IMR-90 (cell line): ENCODE data around the gene KIAA1328. TPM values are rescaled to one million over a fixed set of nuclear protein-coding genes. Genes with fewer than 3 reads are reported as not detected.

ENCODE experiments used
- ATAC-seq: fragments of 200-7000 bp; cut with Tn5 transposase; 2 replicates; pipeline ENCODE4 v1.9.1; 2020; ENCODE audit warnings: low read depth, mild to moderate bottlenecking, moderate library complexity
- BruUV-seq: library from RNA; stranded (reverse); fragments of 400-500 nt; replicated peaks from 2 replicates; lab custom pipeline; 2021; lab: Mats Ljungman, UMichigan
- CTCF ChIA-PET: fragments of 300-600 bp; formaldehyde crosslinking; extraction: SDS; loops from one replicate; lab custom pipeline; 2021; ENCODE audit warnings: antibody characterized with exemption; lab: Yijun Ruan, JAX
- POLR2A ChIA-PET: fragments of 300-600 bp; sonication (Branson Sonifier 250); formaldehyde crosslinking; loops from one replicate; lab custom pipeline; 2022; ENCODE audit warnings: antibody characterized with exemption; ENCODE audit not compliant: unreplicated experiment; lab: Charles Lee
- DNase-seq: peaks from one replicate; pipeline ENCODE4 v3.0.0; 2013
- H2AFZ ChIP-seq: replicated peaks from 2 replicates; pipeline ENCODE3; 2013; ENCODE audit warnings: low read length, mild to moderate bottlenecking; ENCODE audit not compliant: poor library complexity
- H2AK5ac ChIP-seq: 2 replicates; pipeline ENCODE4 v1.6.1; 2013; ENCODE audit warnings: low read depth, low read length, inconsistent platforms
- H2AK9ac ChIP-seq: replicated peaks from 2 replicates; pipeline ENCODE3; 2013; ENCODE audit warnings: mild to moderate bottlenecking, low read depth, low read length, moderate library complexity; ENCODE audit not compliant: poor library complexity
- H2BK120ac ChIP-seq: 2 replicates; pipeline ENCODE4 v1.6.1; 2013; ENCODE audit warnings: low read depth, low read length, inconsistent platforms
- H2BK15ac ChIP-seq: 3 replicates; pipeline ENCODE4 v1.6.1; 2013; ENCODE audit warnings: low read depth, low read length, inconsistent platforms
- H2BK20ac ChIP-seq: 2 replicates; pipeline ENCODE4 v1.6.1; 2013; ENCODE audit warnings: low read depth, mild to moderate bottlenecking, inconsistent platforms, low read length, moderate library complexity
- H2BK5ac ChIP-seq: 2 replicates; pipeline ENCODE4 v1.6.1; 2013; ENCODE audit warnings: mild to moderate bottlenecking, low read depth, low read length, inconsistent platforms; ENCODE audit not compliant: poor library complexity, severe bottlenecking
- H3K14ac ChIP-seq: replicated peaks from 2 replicates; pipeline ENCODE4 v1.6.1; 2013; ENCODE audit warnings: low read depth, low read length, inconsistent platforms
- H3K18ac ChIP-seq: 2 replicates; pipeline ENCODE4 v1.6.1; 2013; ENCODE audit warnings: low read depth, low read length, control low read depth
- H3K23ac ChIP-seq: 2 replicates; pipeline ENCODE4 v1.6.1; 2013; ENCODE audit warnings: low read depth, low read length, inconsistent platforms
- H3K27ac ChIP-seq: 2 replicates; pipeline ENCODE4 v1.5.1; 2013; ENCODE audit warnings: mild to moderate bottlenecking, control low read depth, low read length; ENCODE audit not compliant: insufficient read depth
- H3K27me3 ChIP-seq: 2 replicates; pipeline ENCODE4 v1.6.1; 2013; ENCODE audit warnings: low read length; ENCODE audit not compliant: control insufficient read depth, insufficient read depth
- H3K36me3 ChIP-seq: 2 replicates; pipeline ENCODE4 v1.6.1; 2013; ENCODE audit warnings: low read length, mixed read lengths; ENCODE audit not compliant: control insufficient read depth, insufficient read depth
- H3K4ac ChIP-seq: 2 replicates; pipeline ENCODE4 v1.6.1; 2013; ENCODE audit warnings: low read depth, low read length, inconsistent platforms
- H3K4me1 ChIP-seq: 2 replicates; pipeline ENCODE4 v1.6.1; 2013; ENCODE audit warnings: low read length, mixed read lengths; ENCODE audit not compliant: control insufficient read depth, insufficient read depth
- H3K4me2 ChIP-seq: 2 replicates; pipeline ENCODE4 v1.6.1; 2013; ENCODE audit warnings: low read depth, mild to moderate bottlenecking, control low read depth, low read length, moderate library complexity
- H3K4me3 ChIP-seq: 2 replicates; pipeline ENCODE4 v1.5.1; 2013; ENCODE audit warnings: low read depth, mild to moderate bottlenecking, control low read depth, low read length, moderate library complexity; ENCODE audit not compliant: insufficient read depth
- H3K56ac ChIP-seq: 2 replicates; pipeline ENCODE4 v1.6.1; 2013; ENCODE audit warnings: low read length, inconsistent platforms; ENCODE audit not compliant: insufficient read depth; ENCODE audit errors: extremely low read depth
- H3K79me1 ChIP-seq, 2 experiments: 2 replicates each; pipeline ENCODE4 v1.6.1; 2013; ENCODE audit warnings: low read length in 2 of 2, inconsistent platforms in 1 of 2, low read depth in 1 of 2
- H3K9ac ChIP-seq: 2 replicates; pipeline ENCODE4 v1.6.1; 2013; ENCODE audit warnings: low read depth, low read length, control low read depth
- H3K9me1 ChIP-seq: 2 replicates; pipeline ENCODE4 v1.6.1; 2013; ENCODE audit warnings: low read length, inconsistent platforms; ENCODE audit not compliant: insufficient read depth
- H3K9me3 ChIP-seq: 2 replicates; pipeline ENCODE4 v1.6.1; 2013; ENCODE audit warnings: low read length; ENCODE audit not compliant: control insufficient read depth, insufficient read depth
- H4K20me1 ChIP-seq: 2 replicates; pipeline ENCODE4 v1.6.1; 2013; ENCODE audit warnings: low read length, inconsistent platforms; ENCODE audit not compliant: insufficient read depth
- H4K5ac ChIP-seq: 2 replicates; pipeline ENCODE4 v1.6.1; 2013; ENCODE audit warnings: mild to moderate bottlenecking, low read depth, low read length, control low read depth
- H4K8ac ChIP-seq, 2 experiments: 2 replicates each; pipeline ENCODE4 v1.6.1; 2013; ENCODE audit warnings: low read depth in 2 of 2, low read length in 2 of 2, control low read depth in 1 of 2, inconsistent platforms in 1 of 2
- H4K91ac ChIP-seq: 2 replicates; pipeline ENCODE4 v1.6.1; 2013; ENCODE audit warnings: low read depth, low read length, inconsistent platforms; ENCODE audit not compliant: insufficient read depth
- BHLHE40 ChIP-seq: fragments of 150-350 bp; IDR thresholded peaks from 2 replicates; pipeline ENCODE4 v1.6.1; 2016; ENCODE audit warnings: mild to moderate bottlenecking, low read depth, low read length
- CEBPB ChIP-seq: IDR thresholded peaks from 2 replicates; pipeline ENCODE4 v1.6.1; 2012; ENCODE audit warnings: low read depth, low read length, improper control_type of control experiment
- CHD1 ChIP-seq: IDR thresholded peaks from 2 replicates; pipeline ENCODE4 v1.6.1; 2012; ENCODE audit warnings: low read depth, low read length, improper control_type of control experiment
- MAFK ChIP-seq: IDR thresholded peaks from 2 replicates; pipeline ENCODE4 v1.6.1; 2012; ENCODE audit warnings: low read depth, low read length, improper control_type of control experiment
- MAZ ChIP-seq: IDR thresholded peaks from 2 replicates; pipeline ENCODE4 v1.6.1; 2012; ENCODE audit warnings: low read depth, mild to moderate bottlenecking, low read length, improper control_type of control experiment, moderate library complexity, borderline replicate concordance
- MXI1 ChIP-seq: IDR thresholded peaks from 2 replicates; pipeline ENCODE4 v1.6.1; 2012; ENCODE audit warnings: low read depth, mild to moderate bottlenecking, low read length, moderate library complexity, borderline replicate concordance
- NFE2L2 ChIP-seq: fragments of 150-350 bp; IDR thresholded peaks from 2 replicates; pipeline ENCODE4 v1.6.1; 2016; ENCODE audit warnings: low read depth, mild to moderate bottlenecking, low read length
- POLR2A ChIP-seq: IDR thresholded peaks from 2 replicates; pipeline ENCODE4 v1.6.1; 2012; ENCODE audit warnings: mild to moderate bottlenecking, low read depth, low read length
- RAD21 ChIP-seq: IDR thresholded peaks from 2 replicates; pipeline ENCODE4 v1.6.1; 2012; ENCODE audit warnings: low read length, improper control_type of control experiment
- RCOR1 ChIP-seq: IDR thresholded peaks from 2 replicates; pipeline ENCODE4 v1.6.1; 2012; ENCODE audit warnings: mild to moderate bottlenecking, low read length, improper control_type of control experiment; ENCODE audit not compliant: insufficient replicate concordance
- RFX5 ChIP-seq: IDR thresholded peaks from 2 replicates; pipeline ENCODE4 v1.8.0; 2012; ENCODE audit warnings: low read depth, mild to moderate bottlenecking, low read length, moderate library complexity
- SMC3 ChIP-seq: fragments of 150-350 bp; IDR thresholded peaks from 2 replicates; pipeline ENCODE4 v1.6.1; 2016; ENCODE audit warnings: low read depth, mild to moderate bottlenecking, antibody characterized with exemption, low read length, moderate library complexity
- WGBS, 2 experiments: methylation state at CpG; one replicate each; pipeline versions ENCODE4 v1.1.5 to v1.1.7; 2013; ENCODE audit warnings: missing lambda C conversion rate in 2 of 2; ENCODE audit not compliant: insufficient read length in 1 of 2; ENCODE audit errors: extremely low coverage in 2 of 2; 5-methylcytosine and 5-hydroxymethylcytosine counted together
- dilution Hi-C: fragments of 300-500 bp; cut with HindIII; formaldehyde crosslinking; loops from one replicate; pipeline ENCODE4 v1.14.3; 2018; ENCODE audit warnings: low sequenced_read_pairs; ENCODE audit not compliant: unreplicated experiment
- in situ Hi-C: fragments of 300-500 bp; cut with MboI; formaldehyde crosslinking; loops from 3 replicates; pipeline ENCODE4 v1.14.3; 2019; ENCODE audit warnings: low sequenced_read_pairs, inconsistent platforms, mixed read lengths
- intact Hi-C: fragments of 100-400 bp; cut with micrococcal nuclease; formaldehyde crosslinking; loops from 2 replicates; pipeline ENCODE4 v1.10.0; 2022
- polyA plus RNA-seq, 3 experiments: library from polyadenylated mRNA; depleted of rRNA; stranded (reverse); fragments of >200 nt; gene quantifications; 2 replicates each; pipeline ENCODE4 v1.2.3, GENCODE V29; 2012; ENCODE audit warnings: low replicate concordance in 1 of 3
- total RNA-seq: library from RNA; depleted of rRNA; stranded (reverse); fragments of >200 nt; gene quantifications from 2 replicates; pipeline ENCODE4 v1.2.3, GENCODE V29; 2012
- TF ChIP-seq, protein P1 (sequence below): conservative IDR thresholded peaks from 2 replicates; pipeline ENCODE4 v1.5.1; 2012; ENCODE audit warnings: mild to moderate bottlenecking, low read depth, low read length, improper control_type of control experiment
- TF ChIP-seq, protein P2 (sequence below): fragments of 150-350 bp; IDR thresholded peaks from 2 replicates; pipeline ENCODE4 v1.6.1; 2016; ENCODE audit warnings: low read depth, mild to moderate bottlenecking, low read length, moderate library complexity, borderline replicate concordance
- TF ChIP-seq, protein P3 (sequence below): fragments of 150-350 bp; IDR thresholded peaks from 2 replicates; pipeline ENCODE4 v1.6.1; 2017; ENCODE audit warnings: mild to moderate bottlenecking, antibody characterized with exemption, low read length, low read depth

Gene KIAA1328
- total and polyA plus RNA-seq, 2 of the 4 experiments (the other 2 are of a cell fraction) = 2.4 to 7.0 TPM

DNA sequence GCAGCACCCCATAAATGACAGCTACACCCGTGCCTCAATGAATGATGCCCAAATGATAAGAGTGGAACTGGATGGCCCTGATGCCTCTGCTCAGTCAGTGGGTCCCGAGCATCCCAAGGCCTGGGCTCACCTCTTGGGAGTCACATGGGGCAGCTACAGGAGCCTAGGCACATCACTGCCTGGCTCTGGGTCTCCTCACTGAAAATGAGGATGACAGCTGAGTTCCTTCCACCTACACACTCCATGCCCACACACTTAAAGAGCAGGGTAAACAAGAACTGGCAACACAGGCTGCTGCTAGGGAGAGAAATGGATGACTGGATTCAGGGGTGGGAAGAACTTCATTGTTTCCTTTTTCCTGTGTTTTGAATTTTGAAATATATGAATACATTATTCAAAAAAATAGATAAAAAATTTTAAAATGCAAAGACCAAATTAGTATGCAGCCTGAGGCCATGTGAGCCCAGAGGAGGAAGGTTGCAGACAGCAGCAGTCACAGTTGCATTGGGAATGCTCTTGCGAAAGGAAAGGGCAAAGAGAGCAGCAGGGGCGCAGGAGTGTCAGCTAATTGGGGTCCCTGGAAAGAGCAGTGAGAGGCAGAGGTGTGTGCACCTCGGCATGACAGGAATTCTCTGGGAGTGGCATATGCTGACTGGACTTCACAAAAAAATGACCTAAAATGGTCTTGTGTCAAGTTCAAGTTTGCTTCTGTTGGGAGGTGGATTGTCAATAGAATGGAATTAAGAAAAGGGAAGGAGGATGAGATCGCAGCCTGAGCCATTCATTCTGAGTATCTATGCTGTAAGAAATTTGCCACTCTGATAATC, 409.6 kb downstream of the KIAA1328 start:
- CTCF ChIA-PET = no interaction called here
- intact Hi-C loops = no loop called here

More for the DNA sequence above, 409.6 kb downstream of the KIAA1328 start:
- no peak overlapping the region for H2BK15ac ChIP-seq
- in situ Hi-C loops (no loop called here), dilution Hi-C loops (no loop called here)
- no peaks in the 10 kb centered on the region for H3K9me3 ChIP-seq
- ATAC-seq (no peak), DNase-seq (no peak)
- no peak overlapping the region for H4K91ac ChIP-seq
- no peaks in the 10 kb centered on the region for H3K79me1 ChIP-seq
- H3K9me1 ChIP-seq = no peaks in the 10 kb centered on the region
- H4K8ac ChIP-seq = no peak overlapping the region
- 57% methylated on average over 3 of the region's 6 CpGs; no CpG with 5 or more reads in 1 of the 2 experiments for WGBS, 2 experiments
- BruUV-seq = no TSS peak
- no peaks in the 10 kb centered on the region for H3K4me1 ChIP-seq
- no peak overlapping the region for H3K4ac ChIP-seq
- no peak overlapping the region for H2BK120ac ChIP-seq
- POLR2A ChIA-PET = no interaction called here
- H2BK5ac ChIP-seq = no peak overlapping the region
- no peak overlapping the region for H3K9ac ChIP-seq
- TF ChIP-seq POLR2A (no peak), RFX5 (no peak), RAD21 (no peak), NFE2L2 (no peak), RCOR1 (no peak), MAZ (no peak), CEBPB (no peak), MXI1 (no peak), SMC3 (no peak), BHLHE40 (no peak), CHD1 (no peak), MAFK (no peak)
- TF ChIP-seq, protein P1, sequence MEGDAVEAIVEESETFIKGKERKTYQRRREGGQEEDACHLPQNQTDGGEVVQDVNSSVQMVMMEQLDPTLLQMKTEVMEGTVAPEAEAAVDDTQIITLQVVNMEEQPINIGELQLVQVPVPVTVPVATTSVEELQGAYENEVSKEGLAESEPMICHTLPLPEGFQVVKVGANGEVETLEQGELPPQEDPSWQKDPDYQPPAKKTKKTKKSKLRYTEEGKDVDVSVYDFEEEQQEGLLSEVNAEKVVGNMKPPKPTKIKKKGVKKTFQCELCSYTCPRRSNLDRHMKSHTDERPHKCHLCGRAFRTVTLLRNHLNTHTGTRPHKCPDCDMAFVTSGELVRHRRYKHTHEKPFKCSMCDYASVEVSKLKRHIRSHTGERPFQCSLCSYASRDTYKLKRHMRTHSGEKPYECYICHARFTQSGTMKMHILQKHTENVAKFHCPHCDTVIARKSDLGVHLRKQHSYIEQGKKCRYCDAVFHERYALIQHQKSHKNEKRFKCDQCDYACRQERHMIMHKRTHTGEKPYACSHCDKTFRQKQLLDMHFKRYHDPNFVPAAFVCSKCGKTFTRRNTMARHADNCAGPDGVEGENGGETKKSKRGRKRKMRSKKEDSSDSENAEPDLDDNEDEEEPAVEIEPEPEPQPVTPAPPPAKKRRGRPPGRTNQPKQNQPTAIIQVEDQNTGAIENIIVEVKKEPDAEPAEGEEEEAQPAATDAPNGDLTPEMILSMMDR = no peak
- TF ChIP-seq, protein P2, sequence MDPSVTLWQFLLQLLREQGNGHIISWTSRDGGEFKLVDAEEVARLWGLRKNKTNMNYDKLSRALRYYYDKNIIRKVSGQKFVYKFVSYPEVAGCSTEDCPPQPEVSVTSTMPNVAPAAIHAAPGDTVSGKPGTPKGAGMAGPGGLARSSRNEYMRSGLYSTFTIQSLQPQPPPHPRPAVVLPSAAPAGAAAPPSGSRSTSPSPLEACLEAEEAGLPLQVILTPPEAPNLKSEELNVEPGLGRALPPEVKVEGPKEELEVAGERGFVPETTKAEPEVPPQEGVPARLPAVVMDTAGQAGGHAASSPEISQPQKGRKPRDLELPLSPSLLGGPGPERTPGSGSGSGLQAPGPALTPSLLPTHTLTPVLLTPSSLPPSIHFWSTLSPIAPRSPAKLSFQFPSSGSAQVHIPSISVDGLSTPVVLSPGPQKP = no peak
- TF ChIP-seq, protein P3, sequence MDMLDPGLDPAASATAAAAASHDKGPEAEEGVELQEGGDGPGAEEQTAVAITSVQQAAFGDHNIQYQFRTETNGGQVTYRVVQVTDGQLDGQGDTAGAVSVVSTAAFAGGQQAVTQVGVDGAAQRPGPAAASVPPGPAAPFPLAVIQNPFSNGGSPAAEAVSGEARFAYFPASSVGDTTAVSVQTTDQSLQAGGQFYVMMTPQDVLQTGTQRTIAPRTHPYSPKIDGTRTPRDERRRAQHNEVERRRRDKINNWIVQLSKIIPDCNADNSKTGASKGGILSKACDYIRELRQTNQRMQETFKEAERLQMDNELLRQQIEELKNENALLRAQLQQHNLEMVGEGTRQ = no peak
- no peak overlapping the region for H2AK9ac ChIP-seq
- no peaks in the 10 kb centered on the region for H4K20me1 ChIP-seq
- no peaks in the 10 kb centered on the region for H3K36me3 ChIP-seq
- no peak overlapping the region for H3K14ac ChIP-seq
- no peak overlapping the region for H3K4me3 ChIP-seq
- H3K56ac ChIP-seq = no peak overlapping the region
- no peak overlapping the region for H2BK20ac ChIP-seq
- H4K5ac ChIP-seq = no peak overlapping the region
- no peak overlapping the region for H2AFZ ChIP-seq
- H3K18ac ChIP-seq = no peak overlapping the region
- H3K23ac ChIP-seq = no peak overlapping the region
- peaks cover 14% of the 10 kb centered on the region for H3K27me3 ChIP-seq
- no peak overlapping the region for H3K27ac ChIP-seq
- no peak overlapping the region for H2AK5ac ChIP-seq
- H3K4me2 ChIP-seq = no peak overlapping the region
